ENCODE results near the gene RRP9.
"Not testable (repeated sequence)": the region's sequence is repeated elsewhere in the genome, so short reads cannot be mapped to it uniquely, and the experiment has no call there.

RRP9 gene, protein sequence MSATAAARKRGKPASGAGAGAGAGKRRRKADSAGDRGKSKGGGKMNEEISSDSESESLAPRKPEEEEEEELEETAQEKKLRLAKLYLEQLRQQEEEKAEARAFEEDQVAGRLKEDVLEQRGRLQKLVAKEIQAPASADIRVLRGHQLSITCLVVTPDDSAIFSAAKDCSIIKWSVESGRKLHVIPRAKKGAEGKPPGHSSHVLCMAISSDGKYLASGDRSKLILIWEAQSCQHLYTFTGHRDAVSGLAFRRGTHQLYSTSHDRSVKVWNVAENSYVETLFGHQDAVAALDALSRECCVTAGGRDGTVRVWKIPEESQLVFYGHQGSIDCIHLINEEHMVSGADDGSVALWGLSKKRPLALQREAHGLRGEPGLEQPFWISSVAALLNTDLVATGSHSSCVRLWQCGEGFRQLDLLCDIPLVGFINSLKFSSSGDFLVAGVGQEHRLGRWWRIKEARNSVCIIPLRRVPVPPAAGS

DNA sequence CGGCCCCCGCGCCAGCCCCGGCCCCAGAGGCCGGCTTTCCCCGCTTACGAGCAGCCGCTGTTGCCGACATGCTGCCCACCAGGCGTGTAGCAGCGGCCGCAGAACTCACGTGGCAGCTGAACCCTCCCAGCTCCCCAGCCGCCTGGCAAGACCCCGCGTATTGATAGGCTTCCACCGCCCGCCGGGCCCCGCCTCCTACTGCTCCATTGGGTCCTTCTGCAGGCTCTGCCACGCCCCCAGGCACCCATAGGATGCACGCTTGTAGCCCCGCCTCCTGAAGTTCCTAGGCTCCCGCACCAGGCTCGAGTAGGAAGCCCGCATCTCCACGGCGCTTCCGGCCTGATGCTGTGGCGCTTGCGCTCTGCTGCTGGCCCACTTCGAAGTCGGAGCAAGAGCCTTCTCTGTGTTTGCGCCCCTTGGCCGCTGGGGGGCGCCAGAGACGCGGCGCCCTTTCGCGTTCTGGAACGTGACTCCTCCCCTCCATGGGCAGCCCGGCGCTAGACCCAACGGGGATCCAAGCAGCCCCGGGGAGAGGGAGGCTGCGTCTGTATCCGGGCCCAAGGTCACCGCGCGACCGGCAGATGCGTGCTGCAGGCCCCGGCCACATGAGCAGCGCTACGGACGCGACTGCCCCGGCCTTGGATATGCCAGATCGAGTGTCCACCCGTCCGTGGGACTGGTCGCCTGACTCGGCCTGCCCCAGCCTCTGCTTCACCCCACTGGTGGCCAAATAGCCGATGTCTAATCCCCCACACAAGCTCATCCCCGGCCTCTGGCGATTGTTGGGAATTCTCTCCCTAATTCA, at the start of gene RRP9, which contains the start of gene PARP3:
Gene RRP9 (minus strand): TSS at position 107 of the 805 bp plus-strand sequence. CDS start 37 bp downstream, at position 70.
Gene PARP3 (plus strand): TSS at position 566 of the 805 bp plus-strand sequence. CDS start 993 bp downstream, outside the sequence.
- DNase-seq (ENCODE audit: low read depth in 1 of 2, low spot score in 1 of 2), result peak; percentile 98 to 99

DNA sequence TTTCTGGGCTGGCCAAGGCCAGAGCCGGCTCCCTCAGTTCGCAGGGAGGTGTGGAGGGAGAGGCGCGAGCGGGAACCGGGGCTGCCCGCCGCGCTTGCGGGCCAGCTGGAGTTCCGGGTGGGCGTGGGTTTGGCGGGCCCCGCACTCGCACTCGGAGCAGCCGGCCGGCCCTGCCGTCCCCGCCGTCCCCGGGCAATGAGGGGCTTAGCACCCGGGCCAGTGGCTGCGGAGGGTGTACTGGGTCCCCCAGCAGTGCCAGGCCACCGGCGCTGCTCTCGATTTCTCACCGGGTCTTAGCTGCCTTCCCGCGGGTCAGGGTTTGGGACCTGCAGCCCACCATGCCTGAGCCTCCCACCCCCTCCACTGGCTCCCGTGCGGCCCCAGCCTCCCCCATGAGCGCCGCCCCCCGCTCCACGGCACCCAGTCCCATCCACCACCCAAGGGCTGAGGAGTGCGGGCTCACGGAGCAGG, 48.8 kb upstream of the RRP9 start:
- not testable (repeated sequence) for DNase-seq (ENCODE audit: low read depth in 1 of 2, low spot score in 1 of 2)

DNA sequence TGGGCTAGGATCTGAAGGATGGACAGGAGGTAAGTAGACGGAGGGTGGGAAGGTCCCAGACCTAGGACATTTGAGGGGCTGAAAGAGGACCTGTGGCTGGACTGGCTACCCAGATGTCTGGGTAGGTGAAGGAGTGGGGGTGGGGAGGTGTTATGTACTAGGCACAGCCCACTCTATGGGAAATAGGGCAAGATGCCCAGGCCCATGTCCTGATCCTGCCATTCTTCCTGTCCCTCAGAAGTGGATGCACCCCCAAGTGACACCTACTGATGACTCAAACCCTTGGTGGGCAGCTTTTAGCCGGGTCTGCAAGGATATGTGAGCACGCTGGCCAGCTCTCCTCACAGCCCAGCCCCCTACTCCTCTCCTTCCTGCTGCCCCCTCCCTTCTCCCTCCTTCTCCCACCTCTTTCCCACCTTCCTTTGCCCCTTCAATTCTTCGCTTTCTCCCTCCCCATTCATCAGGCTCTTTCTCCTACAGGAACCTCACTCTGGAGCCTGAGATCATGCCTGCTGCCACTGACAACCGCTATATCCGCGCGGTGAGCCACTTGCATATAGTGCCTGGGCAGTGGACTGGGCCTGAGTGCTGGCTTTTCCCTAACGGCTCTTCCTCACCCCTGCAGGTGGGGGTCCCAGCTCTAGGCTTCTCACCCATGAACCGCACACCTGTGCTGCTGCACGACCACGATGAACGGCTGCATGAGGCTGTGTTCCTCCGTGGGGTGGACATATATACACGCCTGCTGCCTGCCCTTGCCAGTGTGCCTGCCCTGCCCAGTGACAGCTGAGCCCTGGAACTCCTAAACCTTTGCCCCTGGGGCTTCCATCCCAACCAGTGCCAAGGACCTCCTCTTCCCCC, 46.8 kb upstream of the RRP9 start:
- no peak for DNase-seq (ENCODE audit: low read depth in 1 of 2, low spot score in 1 of 2)

DNA sequence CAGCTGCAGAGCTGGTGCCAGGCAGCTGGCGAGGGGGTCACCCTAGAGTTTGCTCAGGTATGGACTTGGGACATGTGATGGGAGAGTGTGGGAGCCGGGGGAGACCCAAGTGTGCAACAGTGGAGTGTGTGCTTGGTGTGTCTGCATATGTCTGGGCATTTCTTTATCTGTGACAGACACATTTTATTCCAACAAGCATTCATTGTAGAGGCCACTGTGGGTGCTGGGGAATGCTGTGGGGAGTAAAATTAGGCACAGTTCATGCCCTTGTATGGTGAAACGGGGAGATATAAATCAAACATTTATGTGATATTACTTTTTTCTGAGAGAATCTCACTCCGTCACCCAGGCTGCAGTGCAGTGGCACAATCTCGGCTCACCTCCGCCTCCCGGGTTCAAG, 45.9 kb upstream of the RRP9 start:
- no peak for DNase-seq (ENCODE audit: low read depth in 1 of 2, low spot score in 1 of 2)

DNA sequence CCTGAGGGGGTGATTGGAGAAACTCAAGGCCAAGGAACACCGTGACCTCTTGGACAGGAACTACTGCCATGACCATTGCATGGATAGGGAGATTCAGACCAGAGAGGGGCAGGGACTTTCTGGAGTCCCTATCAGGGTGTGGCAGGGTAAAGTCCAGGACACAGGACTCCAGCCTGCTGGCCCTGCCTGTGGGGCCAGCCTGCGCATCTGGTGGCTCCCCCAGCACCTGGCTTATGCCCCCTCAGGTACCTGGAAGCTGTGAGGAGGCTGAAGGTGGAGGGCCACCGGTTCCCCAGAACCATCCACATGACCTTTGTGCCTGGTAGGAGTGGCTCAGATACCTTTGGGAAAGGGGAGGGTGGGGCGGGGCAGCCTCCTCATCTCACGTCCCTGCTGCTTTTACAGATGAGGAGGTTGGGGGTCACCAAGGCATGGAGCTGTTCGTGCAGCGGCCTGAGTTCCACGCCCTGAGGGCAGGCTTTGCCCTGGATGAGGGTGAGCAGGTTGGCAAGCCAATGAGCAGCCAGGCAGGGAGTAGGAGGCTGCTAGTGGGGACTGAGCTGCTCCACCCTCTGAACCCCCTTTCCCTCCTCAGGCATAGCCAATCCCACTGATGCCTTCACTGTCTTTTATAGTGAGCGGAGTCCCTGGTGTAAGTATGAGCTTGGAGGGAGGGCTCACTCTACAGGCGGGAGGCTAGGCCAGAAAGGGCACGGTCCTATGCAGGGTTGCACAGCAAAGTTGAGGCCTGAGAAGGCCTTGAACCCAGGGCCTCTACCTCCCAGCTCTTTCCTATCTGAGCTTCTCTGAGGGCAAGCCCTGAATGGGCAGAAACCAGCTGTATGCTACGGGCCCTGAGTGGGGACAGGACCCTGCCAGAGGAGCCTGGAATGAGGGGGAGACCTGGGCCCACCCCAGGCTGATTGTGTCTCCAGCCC, 44.6 kb upstream of the RRP9 start:
- DNase-seq (ENCODE audit: low read depth in 1 of 2, low spot score in 1 of 2), result no peak

DNA sequence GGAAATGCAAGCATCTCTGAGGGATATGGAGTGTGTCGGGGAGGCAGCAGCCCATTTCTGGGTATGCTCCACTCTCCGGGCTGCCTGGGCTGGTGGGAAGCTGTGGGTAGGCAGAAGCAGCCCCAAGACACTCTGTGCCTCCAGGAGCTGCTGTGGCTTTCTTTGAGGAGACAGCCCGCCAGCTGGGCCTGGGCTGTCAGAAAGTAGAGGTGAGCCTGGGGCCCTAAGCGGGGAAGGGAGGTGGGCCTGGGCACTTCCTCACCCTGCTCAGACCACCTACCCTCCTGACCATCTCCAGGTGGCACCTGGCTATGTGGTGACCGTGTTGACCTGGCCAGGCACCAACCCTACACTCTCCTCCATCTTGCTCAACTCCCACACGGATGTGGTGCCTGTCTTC, 43.4 kb upstream of the RRP9 start:
- DNase-seq (ENCODE audit: low read depth in 1 of 2, low spot score in 1 of 2), result no peak

DNA sequence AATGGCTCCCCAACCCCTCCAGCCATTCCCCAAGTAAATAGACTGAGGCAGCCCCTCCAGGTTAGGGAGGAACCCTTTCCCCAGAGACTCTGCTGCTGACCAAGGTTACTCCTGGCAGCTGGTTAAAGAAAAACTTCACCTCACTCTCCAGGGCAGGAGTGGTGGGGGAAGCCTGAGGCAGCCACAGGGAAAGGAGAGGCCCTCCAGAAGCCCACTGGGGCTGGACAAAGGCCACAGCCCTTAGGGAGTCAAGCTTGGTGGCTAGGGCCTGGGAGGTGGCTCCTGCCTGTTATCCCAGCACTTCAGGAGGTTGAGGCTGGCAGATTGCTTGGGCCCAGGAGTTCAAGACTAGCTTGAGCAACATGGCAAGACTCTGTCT, 42.6 kb upstream of the RRP9 start:
- DNase-seq (ENCODE audit: low read depth in 1 of 2, low spot score in 1 of 2), result no peak

DNA sequence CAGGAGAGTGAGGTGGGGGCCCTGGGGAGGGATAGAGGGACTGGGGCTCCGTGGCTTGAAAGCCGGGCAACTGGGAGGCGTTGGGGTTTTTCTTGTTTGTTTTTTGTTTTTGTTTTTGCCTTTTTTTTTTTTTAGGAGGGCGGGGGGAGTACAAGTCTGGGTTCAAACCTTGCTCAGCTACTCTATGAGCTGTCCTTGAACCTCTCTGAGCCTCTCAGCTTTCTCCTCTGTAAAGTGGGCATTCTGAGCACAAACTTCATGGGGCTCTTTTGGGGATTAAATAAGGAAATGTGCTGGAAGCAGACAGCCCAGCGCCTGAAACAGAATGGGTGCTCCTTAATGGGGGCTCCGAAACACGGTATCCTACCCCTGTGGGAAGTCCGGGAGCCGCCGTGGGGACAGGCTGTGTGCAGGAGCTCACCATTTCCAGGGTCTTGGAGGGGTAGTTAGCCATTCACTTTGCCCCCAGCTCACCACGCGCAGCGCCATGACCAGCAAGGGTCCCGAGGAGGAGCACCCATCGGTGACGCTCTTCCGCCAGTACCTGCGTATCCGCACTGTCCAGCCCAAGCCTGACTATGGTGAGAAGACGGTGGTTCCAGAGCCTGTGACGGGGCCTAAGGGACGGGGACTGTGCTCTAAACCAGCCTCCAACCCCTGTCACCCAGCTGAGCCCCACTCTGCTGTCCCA, 42.0 kb upstream of the RRP9 start:
- DNase-seq (ENCODE audit: low read depth in 1 of 2, low spot score in 1 of 2), result no peak

DNA sequence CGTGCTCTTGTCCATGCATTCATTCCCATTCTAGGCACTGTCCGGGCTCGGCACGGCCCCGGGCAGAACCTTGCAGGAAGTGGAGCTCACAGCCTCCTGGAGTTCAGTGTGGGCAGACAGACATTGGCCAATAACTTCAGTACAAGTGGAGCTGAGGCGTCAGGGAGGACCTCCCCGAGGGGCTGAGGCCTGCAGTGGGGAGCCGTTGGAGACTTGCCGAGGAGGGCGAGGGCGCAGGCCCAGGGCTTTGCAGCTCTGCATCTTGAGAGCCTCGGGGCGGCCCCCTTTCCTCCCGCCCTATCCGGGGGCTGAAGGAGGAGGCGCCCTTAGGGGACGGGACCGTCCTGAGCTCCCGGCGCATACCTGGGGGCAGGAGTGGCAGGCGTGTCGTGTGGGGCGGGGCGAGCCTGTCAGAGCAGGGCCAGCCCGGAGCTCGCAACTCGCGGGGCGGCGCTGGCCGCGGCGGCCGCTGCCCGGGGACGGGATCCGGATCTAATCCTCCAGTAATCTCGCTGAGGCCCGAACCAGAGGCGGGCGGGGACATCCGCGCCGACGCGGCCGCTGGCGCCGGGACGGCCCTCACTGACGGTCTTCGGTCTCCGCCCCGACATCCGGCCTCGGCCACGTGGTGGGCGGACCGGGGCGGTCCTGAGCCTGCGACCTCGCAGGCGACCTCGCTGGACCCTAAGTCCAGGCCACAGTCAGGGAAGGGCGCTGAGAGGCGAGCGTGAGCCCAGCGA, 41.3 kb upstream of the RRP9 start, which contains the start of gene ACY1:
Gene ACY1 (plus strand): TSS at position 698 of the 740 bp plus-strand sequence. CDS start 530 bp downstream, outside the sequence.
- DNase-seq (ENCODE audit: low read depth in 1 of 2, low spot score in 1 of 2), result peak; percentile 36 to 68

DNA sequence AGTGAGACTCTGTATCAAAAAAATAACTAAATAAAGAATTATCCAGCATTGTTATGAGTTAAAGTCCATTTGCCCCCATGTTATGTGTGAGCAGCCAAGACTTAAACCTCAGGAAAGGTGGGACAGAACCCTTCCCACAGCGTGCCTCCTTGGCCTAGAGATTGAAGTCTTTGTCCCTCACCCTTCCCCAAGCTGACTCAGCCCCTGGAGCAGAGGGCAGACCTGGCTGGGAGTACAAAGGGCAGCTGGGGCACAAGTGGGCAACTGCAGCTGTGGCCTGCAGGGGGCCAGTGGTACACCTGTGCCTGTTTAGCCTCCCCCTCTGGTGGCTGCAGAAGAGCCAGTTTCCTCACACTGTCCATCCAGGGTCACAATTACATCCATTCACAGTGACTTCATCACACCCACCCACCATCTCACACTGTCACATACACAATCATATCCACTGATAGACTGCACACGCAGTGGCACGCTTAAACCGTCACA, 40.7 kb upstream of the RRP9 start:
- DNase-seq (ENCODE audit: low read depth in 1 of 2, low spot score in 1 of 2), result no peak

DNA sequence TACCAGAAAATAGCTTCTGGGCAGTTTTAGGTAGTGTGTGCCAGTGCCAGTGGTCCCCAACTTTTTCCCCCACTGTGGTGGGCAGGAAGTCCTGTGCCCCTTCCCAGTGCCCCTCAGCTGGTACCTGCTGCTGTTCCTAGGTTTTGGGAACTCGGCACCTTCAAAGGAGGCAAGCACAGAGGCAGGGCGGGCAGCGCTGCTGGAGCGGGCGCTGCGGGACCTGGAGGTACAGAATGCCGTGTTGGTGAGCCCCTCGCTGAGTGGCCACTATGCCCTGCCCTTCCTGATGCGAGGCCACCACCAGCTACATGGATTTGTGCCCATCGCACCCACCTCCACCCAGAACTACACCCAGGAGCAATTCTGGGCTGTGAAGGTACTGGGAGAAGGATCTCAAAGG, 38.5 kb upstream of the RRP9 start:
- no peak for DNase-seq (ENCODE audit: low read depth in 1 of 2, low spot score in 1 of 2)

DNA sequence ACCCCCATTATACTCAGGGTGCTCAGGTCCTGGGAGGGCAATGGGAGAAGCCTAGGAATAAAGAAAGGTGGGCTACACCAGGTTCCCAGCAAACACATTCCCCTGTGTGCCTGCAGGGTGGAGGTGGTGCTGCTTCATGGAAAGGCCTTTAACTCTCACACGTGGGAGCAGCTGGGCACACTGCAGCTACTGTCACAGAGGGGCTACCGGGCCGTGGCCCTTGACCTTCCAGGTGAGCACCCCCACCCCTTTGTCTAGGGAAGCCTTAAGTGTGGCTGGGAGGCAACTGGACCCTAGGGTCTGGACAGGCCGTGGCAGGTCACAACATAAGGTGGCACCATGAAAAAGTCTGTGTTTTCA, 36.4 kb upstream of the RRP9 start:
- no peak for DNase-seq (ENCODE audit: low read depth in 1 of 2, low spot score in 1 of 2)

DNA sequence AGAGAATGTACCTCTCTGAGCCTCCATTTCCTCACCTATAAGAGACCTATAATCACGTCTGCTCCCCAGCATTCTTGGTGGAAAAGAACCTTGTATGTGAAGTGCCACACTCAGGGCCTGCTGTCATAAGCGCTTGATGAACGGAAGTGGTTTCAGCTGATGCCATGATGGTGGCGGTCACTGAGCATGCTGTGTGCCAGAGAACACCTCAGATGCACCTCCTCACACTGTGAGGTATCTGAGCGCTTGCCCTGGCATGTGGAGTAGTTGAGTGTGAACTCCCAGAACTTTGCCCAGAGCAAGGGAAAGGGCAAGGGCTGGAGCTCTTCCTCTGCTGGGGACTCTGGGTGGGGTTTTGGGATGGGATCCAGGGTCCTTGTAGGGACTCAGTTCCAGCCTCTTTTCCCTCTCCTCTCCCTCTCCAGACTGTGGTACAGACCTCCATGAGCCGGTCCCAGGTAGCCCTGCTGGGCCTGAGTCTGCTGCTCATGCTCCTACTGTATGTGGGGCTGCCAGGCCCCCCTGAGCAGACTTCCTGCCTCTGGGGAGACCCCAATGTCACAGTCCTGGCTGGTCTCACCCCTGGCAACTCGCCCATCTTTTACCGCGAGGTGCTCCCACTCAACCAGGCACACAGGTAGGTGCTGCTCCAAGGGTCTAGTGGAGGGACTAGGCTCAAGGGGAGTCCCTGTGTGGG, 35.9 kb upstream of the RRP9 start:
- no peak for DNase-seq (ENCODE audit: low read depth in 1 of 2, low spot score in 1 of 2)

DNA sequence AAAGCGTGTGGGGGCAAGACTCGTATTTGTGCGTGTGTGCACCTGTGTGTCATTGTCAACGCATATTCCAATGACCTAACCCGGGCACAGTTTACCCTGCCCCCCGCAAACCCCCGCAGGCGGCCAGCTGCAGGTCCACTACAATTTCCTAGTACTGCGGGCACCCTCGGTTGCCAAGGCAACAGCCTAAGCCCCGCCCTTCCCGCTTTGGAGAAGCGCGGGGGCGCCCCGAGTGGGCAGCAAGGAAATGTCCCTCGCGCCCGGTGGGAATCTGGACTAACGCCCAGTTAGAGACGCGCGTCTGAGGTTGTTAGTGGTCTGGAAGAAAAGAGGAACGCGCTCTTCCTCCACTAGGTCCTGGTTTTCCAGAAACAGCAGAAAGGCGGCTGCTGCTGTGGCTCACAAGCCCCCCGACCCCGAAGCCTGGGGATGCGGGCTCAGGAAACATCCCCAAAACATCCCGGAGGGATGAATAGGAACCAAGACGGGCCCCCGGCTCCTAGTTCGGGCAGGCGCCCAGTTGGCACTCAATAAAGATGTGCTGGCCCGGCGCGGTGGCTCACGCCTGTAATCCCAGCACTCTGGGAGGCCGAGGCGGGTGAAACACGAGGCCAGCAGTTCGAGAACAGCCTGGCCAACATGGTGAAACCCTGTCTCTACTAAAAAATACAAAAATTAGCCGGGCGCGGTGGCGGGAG, 34.3 kb upstream of the RRP9 start:
- no peak for DNase-seq (ENCODE audit: low read depth in 1 of 2, low spot score in 1 of 2)

DNA sequence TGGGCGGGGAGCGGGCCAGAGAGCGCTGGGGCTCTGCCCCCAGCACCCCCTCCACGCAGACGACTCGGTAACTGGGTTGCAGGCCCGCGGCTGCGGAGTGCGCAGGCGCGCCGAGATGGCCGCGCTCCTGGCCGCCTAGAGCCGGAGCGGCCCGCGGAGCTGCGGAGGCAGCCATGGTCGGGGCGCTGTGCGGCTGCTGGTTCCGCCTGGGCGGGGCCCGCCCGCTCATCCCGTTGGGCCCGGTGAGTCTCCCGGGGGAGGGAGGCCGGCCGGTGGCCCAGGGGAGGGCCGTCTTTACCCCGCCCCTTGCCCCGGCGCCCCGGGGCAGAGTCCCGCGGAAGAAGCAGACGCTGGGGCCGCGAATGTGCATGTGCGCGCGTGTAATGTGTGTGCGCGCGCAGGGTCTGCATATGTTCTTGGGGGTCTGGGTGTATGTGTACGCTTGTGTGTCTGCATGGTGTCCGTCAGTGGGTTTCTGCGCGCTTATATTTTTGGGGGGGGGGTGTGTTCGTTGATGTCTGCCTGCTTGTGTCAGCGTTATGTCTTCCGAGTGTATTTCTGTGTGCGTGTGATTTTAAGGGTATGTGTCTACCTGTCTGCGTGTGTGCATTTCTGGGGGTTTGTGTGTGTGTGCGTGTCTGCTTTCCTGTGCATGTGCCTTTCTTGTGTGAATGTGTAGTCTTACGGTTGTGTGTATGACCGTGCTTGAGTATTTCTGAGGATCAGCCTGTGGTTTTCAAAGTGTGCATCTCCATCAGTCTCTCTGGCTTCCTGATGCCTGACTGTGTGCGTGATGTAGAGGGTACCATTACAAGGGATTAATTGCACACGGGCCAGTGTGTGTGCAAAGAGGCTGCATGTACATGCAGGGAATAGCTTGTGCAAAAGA, 33.5 kb upstream of the RRP9 start, which contains the start of gene ABHD14A:
Gene ABHD14A (plus strand): TSS at position 102 of the 889 bp plus-strand sequence. CDS start 72 bp downstream, at position 174.
- DNase-seq (ENCODE audit: low read depth in 1 of 2, low spot score in 1 of 2), result peak; percentile 53 to 60
